Nephron (organoid): ENCODE measurements around the gene FTH1.

Source experiments
- H3K27ac Mint-ChIP-seq, 3 experiments: 2 replicates each; pipeline ENCODE4 v1.8.0; 2020; ENCODE audit warnings: mixed read lengths in 3 of 3, mild to moderate bottlenecking in 2 of 3, moderate library complexity in 1 of 3
- H3K27me3 Mint-ChIP-seq: 2 replicates; pipeline ENCODE4 v1.8.0; 2021; ENCODE audit warnings: low read depth, mild to moderate bottlenecking, moderate library complexity, mixed read lengths
- H3K36me3 Mint-ChIP-seq: 2 replicates; pipeline ENCODE4 v1.8.0; 2020; ENCODE audit warnings: low read depth, mixed read lengths
- H3K4me1 Mint-ChIP-seq: 2 replicates; pipeline ENCODE4 v1.8.0; 2020; ENCODE audit warnings: mixed read lengths
- H3K4me3 Mint-ChIP-seq, 3 experiments: 2 replicates each; pipeline ENCODE4 v1.8.0; 2020; ENCODE audit warnings: mild to moderate bottlenecking in 3 of 3, mixed read lengths in 3 of 3, moderate library complexity in 2 of 3
- H3K9me3 Mint-ChIP-seq: 2 replicates; pipeline ENCODE4 v1.8.0; 2020; ENCODE audit warnings: mixed read lengths
- TF ChIP-seq, protein P1 (sequence below), 3 experiments: fragments of 200-600 bp; sonication (generic); IDR thresholded peaks; one replicate each; pipeline ENCODE4 v1.5.0; 2021; ENCODE audit warnings: antibody characterized with exemption in 3 of 3; ENCODE audit not compliant: unreplicated experiment in 3 of 3

Gene FTH1

DNA sequence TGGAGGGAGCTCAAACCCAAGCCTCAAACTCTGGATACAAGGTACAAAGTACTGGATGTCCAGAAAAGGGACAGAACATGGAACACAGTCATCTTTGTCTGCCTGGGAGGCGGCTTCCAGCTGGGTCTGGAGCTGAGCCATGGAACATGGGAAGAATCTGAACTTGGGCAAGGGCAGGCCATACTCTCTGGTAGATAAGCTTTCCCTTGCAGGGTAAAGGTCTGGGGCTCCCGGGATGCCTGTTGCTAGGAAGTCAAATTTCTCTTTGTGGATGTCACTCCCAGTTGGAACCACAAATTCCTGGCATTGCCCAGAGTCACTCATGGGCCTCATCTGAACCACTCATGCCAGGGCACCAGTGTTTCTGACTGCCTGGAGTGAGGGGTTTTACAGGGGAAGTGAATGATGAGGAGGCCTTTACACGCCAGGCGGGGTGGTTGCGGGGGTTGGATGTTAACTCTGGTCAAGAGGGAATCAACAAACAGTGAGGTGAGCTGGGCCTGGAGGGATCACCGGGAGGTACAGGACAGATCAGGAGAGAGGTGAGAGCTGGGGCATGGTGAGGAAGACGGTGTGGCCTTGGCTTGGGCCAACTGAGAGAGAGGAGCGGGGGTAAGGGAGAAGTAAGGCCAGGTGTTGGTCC is 5.7 kb downstream of the FTH1 start:
- H3K9me3 Mint-ChIP-seq, result no peaks in the 10 kb centered on the region
- H3K27ac Mint-ChIP-seq, result peak overlapping the region in 1 of 3 experiments; percentile 47
- H3K4me1 Mint-ChIP-seq, result peaks cover 25% of the 10 kb centered on the region
- no peaks in the 10 kb centered on the region for H3K27me3 Mint-ChIP-seq
- peaks cover 65% of the 10 kb centered on the region for H3K36me3 Mint-ChIP-seq
- TF ChIP-seq, protein P1, sequence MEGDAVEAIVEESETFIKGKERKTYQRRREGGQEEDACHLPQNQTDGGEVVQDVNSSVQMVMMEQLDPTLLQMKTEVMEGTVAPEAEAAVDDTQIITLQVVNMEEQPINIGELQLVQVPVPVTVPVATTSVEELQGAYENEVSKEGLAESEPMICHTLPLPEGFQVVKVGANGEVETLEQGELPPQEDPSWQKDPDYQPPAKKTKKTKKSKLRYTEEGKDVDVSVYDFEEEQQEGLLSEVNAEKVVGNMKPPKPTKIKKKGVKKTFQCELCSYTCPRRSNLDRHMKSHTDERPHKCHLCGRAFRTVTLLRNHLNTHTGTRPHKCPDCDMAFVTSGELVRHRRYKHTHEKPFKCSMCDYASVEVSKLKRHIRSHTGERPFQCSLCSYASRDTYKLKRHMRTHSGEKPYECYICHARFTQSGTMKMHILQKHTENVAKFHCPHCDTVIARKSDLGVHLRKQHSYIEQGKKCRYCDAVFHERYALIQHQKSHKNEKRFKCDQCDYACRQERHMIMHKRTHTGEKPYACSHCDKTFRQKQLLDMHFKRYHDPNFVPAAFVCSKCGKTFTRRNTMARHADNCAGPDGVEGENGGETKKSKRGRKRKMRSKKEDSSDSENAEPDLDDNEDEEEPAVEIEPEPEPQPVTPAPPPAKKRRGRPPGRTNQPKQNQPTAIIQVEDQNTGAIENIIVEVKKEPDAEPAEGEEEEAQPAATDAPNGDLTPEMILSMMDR (IDR thresholded peaks at IDR 0.05; ENCODE audit: unreplicated experiment in 3 of 3), result no peak
- peak overlapping the region in 1 of 3 experiments; percentile 33 for H3K4me3 Mint-ChIP-seq

DNA sequence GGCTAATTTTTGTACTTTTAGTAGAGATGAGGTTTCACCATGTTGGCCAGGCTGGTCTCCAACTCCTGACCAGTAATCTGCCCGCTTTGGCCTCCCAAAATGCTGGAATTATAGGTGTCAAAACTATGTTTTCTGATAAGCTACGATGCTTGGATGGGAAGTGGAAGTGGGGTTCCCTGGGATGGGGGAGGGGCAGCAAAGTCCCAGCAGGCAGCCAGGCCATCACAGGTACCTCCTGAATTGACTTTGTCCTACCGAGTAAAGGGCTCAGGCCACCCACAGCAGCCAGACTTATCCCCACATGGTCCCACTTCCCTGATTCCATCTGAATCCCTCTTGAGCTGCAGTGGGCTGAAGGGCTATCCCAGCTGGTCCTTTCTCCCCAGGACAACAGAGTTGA is 6.9 kb downstream of the FTH1 start:
- H3K36me3 Mint-ChIP-seq, result peaks cover 60% of the 10 kb centered on the region
- peaks cover 8% of the 10 kb centered on the region for H3K27me3 Mint-ChIP-seq
- TF ChIP-seq, protein P1 (IDR thresholded peaks at IDR 0.05; ENCODE audit: unreplicated experiment in 3 of 3), result no peak
- no peak overlapping the region for H3K4me3 Mint-ChIP-seq
- no peak overlapping the region for H3K27ac Mint-ChIP-seq
- peaks cover 20% of the 10 kb centered on the region for H3K4me1 Mint-ChIP-seq
- no peaks in the 10 kb centered on the region for H3K9me3 Mint-ChIP-seq

DNA sequence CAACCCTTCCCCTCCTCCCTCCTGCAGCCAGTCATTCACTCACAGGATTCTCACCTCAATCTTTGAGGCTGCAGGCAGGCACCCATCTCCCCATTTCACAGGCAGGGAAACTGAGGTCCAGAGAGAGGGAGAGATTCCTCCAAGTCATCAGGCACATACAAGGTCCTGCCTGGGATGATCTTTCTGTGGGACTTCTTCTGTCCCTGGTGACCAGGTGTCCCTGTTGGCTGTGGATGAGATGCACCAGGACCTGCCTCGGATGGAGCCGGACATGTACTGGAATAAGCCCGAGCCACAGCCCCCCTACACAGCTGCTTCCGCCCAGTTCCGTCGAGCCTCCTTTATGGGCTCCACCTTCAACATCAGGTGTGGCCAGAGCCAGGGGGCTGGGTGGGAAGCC is 7.8 kb downstream of the FTH1 start:
- Mint-ChIP-seq H3K4me1 (peaks cover 12% of the 10 kb centered on the region), H3K4me3 (no peak overlapping the region), H3K27me3 (peaks cover 8% of the 10 kb centered on the region), H3K9me3 (no peaks in the 10 kb centered on the region), H3K27ac (no peak overlapping the region), H3K36me3 (peaks cover 52% of the 10 kb centered on the region)
- TF ChIP-seq, protein P1 (IDR thresholded peaks at IDR 0.05; ENCODE audit: unreplicated experiment in 3 of 3), result no peak

DNA sequence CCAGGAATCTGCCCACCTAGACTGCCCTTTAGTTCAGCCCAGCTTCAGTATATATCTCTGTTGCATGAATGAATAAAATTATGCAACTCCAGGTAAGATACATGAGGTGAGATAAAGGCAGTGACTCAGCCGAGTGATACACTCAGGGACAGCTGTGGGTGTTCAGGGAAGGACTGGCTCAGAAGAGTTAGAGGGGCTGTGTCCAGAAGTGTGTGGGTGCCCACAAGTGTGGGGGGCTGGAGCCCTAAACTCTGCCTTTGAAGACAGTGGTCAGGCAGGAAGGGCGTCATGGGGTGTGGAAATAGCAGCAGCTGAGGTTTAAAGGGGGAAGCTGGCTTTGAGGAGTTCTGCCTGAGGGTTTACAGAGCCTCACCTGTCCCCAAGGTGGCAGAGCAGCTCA is 8.3 kb downstream of the FTH1 start:
- Mint-ChIP-seq H3K9me3 (no peaks in the 10 kb centered on the region), H3K27ac (no peak overlapping the region), H3K27me3 (peaks cover 12% of the 10 kb centered on the region), H3K4me1 (peaks cover 11% of the 10 kb centered on the region), H3K36me3 (peaks cover 46% of the 10 kb centered on the region), H3K4me3 (no peak overlapping the region)
- TF ChIP-seq, protein P1 (IDR thresholded peaks at IDR 0.05; ENCODE audit: unreplicated experiment in 3 of 3), result no peak

DNA sequence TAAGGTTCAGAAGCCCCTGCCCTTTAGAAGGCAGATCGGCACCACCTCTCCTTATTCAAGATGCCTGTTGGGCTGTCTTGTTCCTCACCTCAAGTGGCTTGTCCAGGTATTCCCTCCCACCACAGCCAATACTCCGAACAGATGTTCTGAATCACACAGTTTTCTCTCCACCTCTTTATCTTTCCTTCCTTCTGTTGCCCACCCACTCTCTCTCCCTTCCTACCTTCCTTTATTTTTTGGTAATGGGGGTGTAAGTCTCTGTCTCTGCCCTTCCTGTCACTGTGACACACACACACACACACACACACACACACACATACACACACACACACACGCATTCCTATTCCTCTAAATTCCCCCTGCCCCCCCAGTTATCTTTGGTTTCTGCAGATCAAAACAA is 8.8 kb downstream of the FTH1 start:
- Mint-ChIP-seq H3K4me3 (no peak overlapping the region), H3K36me3 (peaks cover 41% of the 10 kb centered on the region), H3K9me3 (no peaks in the 10 kb centered on the region), H3K4me1 (peaks cover 9% of the 10 kb centered on the region), H3K27me3 (peaks cover 12% of the 10 kb centered on the region), H3K27ac (no peak overlapping the region)
- TF ChIP-seq, protein P1 (IDR thresholded peaks at IDR 0.05; ENCODE audit: unreplicated experiment in 3 of 3), result no peak
